Mesenchymal stem cell (in vitro differentiated cells and primary cell): ENCODE measurements around the gene AHDC1.

Experiments
- DNase-seq: peaks from one replicate; pipeline ENCODE4 v3.0.0-alpha.2; 2013
- H2AFZ ChIP-seq: one replicate; pipeline ENCODE4 v1.6.1; 2013; ENCODE audit warnings: low read depth, mild to moderate bottlenecking, control low read depth, inconsistent platforms, low read length, moderate library complexity
- H2AK5ac ChIP-seq: 2 replicates; pipeline ENCODE4 v1.6.1; 2013; ENCODE audit warnings: low read length, moderate library complexity, mild to moderate bottlenecking, inconsistent platforms; ENCODE audit not compliant: severe bottlenecking
- H2BK120ac ChIP-seq: one replicate; pipeline ENCODE4 v1.6.1; 2013; ENCODE audit warnings: low read depth, mild to moderate bottlenecking, inconsistent platforms, low read length, moderate library complexity
- H2BK12ac ChIP-seq, 2 experiments: one replicate each; pipeline ENCODE4 v1.6.1; 2013; ENCODE audit warnings: inconsistent platforms in 2 of 2, low read length in 2 of 2, mild to moderate bottlenecking in 2 of 2, moderate library complexity in 2 of 2, control low read depth in 1 of 2
- H2BK15ac ChIP-seq: one replicate; pipeline ENCODE4 v1.6.1; 2013; ENCODE audit warnings: mild to moderate bottlenecking, low read depth, inconsistent platforms; ENCODE audit not compliant: poor library complexity, severe bottlenecking
- H2BK5ac ChIP-seq: 2 replicates; pipeline ENCODE4 v1.6.1; 2013; ENCODE audit warnings: low read depth, mild to moderate bottlenecking, low read length, control low read depth, inconsistent platforms; ENCODE audit not compliant: poor library complexity, severe bottlenecking
- H3K14ac ChIP-seq, 2 experiments: one replicate each; pipeline ENCODE4 v1.6.1; 2013; ENCODE audit warnings: inconsistent platforms in 2 of 2, low read length in 2 of 2, control low read depth in 1 of 2, mild to moderate bottlenecking in 1 of 2, moderate library complexity in 1 of 2
- H3K18ac ChIP-seq, 2 experiments: one replicate each; pipeline ENCODE4 v1.6.1; 2013; ENCODE audit warnings: inconsistent platforms in 2 of 2, low read length in 2 of 2, control low read depth in 1 of 2, low read depth in 1 of 2, mild to moderate bottlenecking in 1 of 2
- H3K23ac ChIP-seq, 2 experiments: one replicate each; pipeline ENCODE4 v1.6.1; 2013; ENCODE audit warnings: inconsistent platforms in 2 of 2, low read length in 2 of 2, mild to moderate bottlenecking in 2 of 2, moderate library complexity in 2 of 2, control low read depth in 1 of 2
- H3K27ac ChIP-seq: 2 replicates; pipeline ENCODE4 v1.5.1; 2013; ENCODE audit warnings: mild to moderate bottlenecking, moderate library complexity, low read length, control low read depth, inconsistent platforms; ENCODE audit not compliant: poor library complexity, severe bottlenecking
- H3K27me3 ChIP-seq, 2 experiments: 2 replicates each; pipeline versions ENCODE4 v1.6.1 to v1.7.0; 2013; ENCODE audit warnings: low read length in 2 of 2, mild to moderate bottlenecking in 2 of 2, moderate library complexity in 2 of 2, control low read depth in 1 of 2, inconsistent platforms in 1 of 2; ENCODE audit not compliant: control insufficient read depth in 1 of 2, insufficient read depth in 1 of 2
- H3K36me3 ChIP-seq, 2 experiments: 2 replicates each; pipeline versions ENCODE4 v1.6.1 to v1.7.0; 2013; ENCODE audit warnings: low read length in 2 of 2, control low read depth in 1 of 2, inconsistent platforms in 1 of 2, low read depth in 1 of 2, mild to moderate bottlenecking in 1 of 2; ENCODE audit not compliant: insufficient read depth in 2 of 2, control insufficient read depth in 1 of 2
- H3K4ac ChIP-seq, 2 experiments: one replicate each; pipeline ENCODE4 v1.6.1; 2013; ENCODE audit warnings: inconsistent platforms in 2 of 2, low read length in 2 of 2, mild to moderate bottlenecking in 2 of 2, moderate library complexity in 2 of 2, control low read depth in 1 of 2, low read depth in 1 of 2
- H3K4me1 ChIP-seq: 2 replicates; pipeline ENCODE4 v1.6.1; 2013; ENCODE audit warnings: low read depth, low read length, control low read depth; ENCODE audit not compliant: control insufficient read depth, insufficient read depth
- H3K4me2 ChIP-seq: 2 replicates; pipeline ENCODE4 v1.6.1; 2013; ENCODE audit warnings: low read length, mild to moderate bottlenecking, inconsistent platforms; ENCODE audit not compliant: poor library complexity, severe bottlenecking
- H3K4me3 ChIP-seq, 2 experiments: 2 replicates each; pipeline versions ENCODE4 v1.5.1 to v1.7.0; 2013; ENCODE audit warnings: low read length in 2 of 2, mild to moderate bottlenecking in 2 of 2, control low read depth in 1 of 2, low read depth in 1 of 2; ENCODE audit not compliant: insufficient read depth in 1 of 2
- H3K79me1 ChIP-seq: replicated peaks from 2 replicates; pipeline ENCODE4 v1.6.1; 2013; ENCODE audit warnings: mild to moderate bottlenecking, control low read depth, low read length, inconsistent platforms; ENCODE audit not compliant: poor library complexity, severe bottlenecking
- H3K9ac ChIP-seq: 2 replicates; pipeline ENCODE4 v1.7.0; 2013; ENCODE audit warnings: mild to moderate bottlenecking, low read length, moderate library complexity
- H3K9me3 ChIP-seq: 2 replicates; pipeline ENCODE4 v1.7.0; 2013; ENCODE audit warnings: mild to moderate bottlenecking, low read length; ENCODE audit not compliant: control insufficient read depth
- H4K8ac ChIP-seq: one replicate; pipeline ENCODE4 v1.6.1; 2013; ENCODE audit warnings: inconsistent platforms, mild to moderate bottlenecking, low read length, moderate library complexity
- H4K91ac ChIP-seq: one replicate; pipeline ENCODE4 v1.6.1; 2013; ENCODE audit warnings: mild to moderate bottlenecking, low read length, inconsistent platforms
- WGBS: methylation state at CpG from one replicate; pipeline ENCODE4 v1.1.7; 2013; ENCODE audit warnings: mixed read lengths; 5-methylcytosine and 5-hydroxymethylcytosine counted together

Gene AHDC1

GRCh38 chr1:27513958-27514357, 90.0 kb downstream of the AHDC1 start:
- no peak overlapping the region for H4K8ac ChIP-seq

GRCh38 chr1:27513528-27513927, 90.4 kb downstream of the AHDC1 start:
- DNase-seq: no peak
- Histone ChIP-seq H3K9ac (no peak overlapping the region), H2BK12ac (no peak overlapping the region), H3K79me1 (no peaks in the 10 kb centered on the region), H3K4me3 (no peak overlapping the region), H3K27me3 (no peaks in the 10 kb centered on the region), H3K4me2 (no peak overlapping the region), H2BK120ac (no peak overlapping the region), H4K91ac (no peak overlapping the region), H3K18ac (no peak overlapping the region), H3K9me3 (no peaks in the 10 kb centered on the region), H3K27ac (no peak overlapping the region), H2BK15ac (no peak overlapping the region), H3K14ac (no peak overlapping the region), H2AK5ac (no peak overlapping the region), H2BK5ac (no peak overlapping the region), H2AFZ (no peak overlapping the region), H3K36me3 (no peaks in the 10 kb centered on the region), H3K23ac (no peak overlapping the region), H3K4ac (no peak overlapping the region), H3K4me1 (peaks cover 5% of the 10 kb centered on the region), H4K8ac (no peak overlapping the region)
- 89% methylated on average over 5 of the region's 5 CpGs for WGBS

More at GRCh38 chr1:27513958-27514357, 90.0 kb downstream of the AHDC1 start:
- Histone ChIP-seq H3K18ac (no peak overlapping the region), H2BK12ac (no peak overlapping the region), H3K4me2 (no peak overlapping the region), H3K27me3 (no peaks in the 10 kb centered on the region), H3K36me3 (no peaks in the 10 kb centered on the region), H3K4me1 (peaks cover 5% of the 10 kb centered on the region), H3K14ac (no peak overlapping the region), H3K9me3 (no peaks in the 10 kb centered on the region), H3K79me1 (no peaks in the 10 kb centered on the region), H3K4me3 (no peak overlapping the region), H3K9ac (no peak overlapping the region), H2BK5ac (no peak overlapping the region), H4K91ac (peak overlapping the region; percentile 2), H3K27ac (no peak overlapping the region), H2AFZ (no peak overlapping the region), H2AK5ac (no peak overlapping the region), H2BK15ac (no peak overlapping the region), H3K4ac (no peak overlapping the region), H2BK120ac (no peak overlapping the region), H3K23ac (no peak overlapping the region)
- 81% methylated on average over 7 of the region's 7 CpGs for WGBS
- no peak for DNase-seq

- H2BK120ac ChIP-seq: no peak overlapping the region
- no peaks in the 10 kb centered on the region for H3K79me1 ChIP-seq
- 90% methylated on average over 7 of the region's 9 CpGs for WGBS
- no peak overlapping the region for H3K4me3 ChIP-seq
- H3K27me3 ChIP-seq: no peaks in the 10 kb centered on the region
- H2BK12ac ChIP-seq: peak overlapping the region in 1 of 2 experiments; percentile 24
- H3K9ac ChIP-seq: no peak overlapping the region
- peak overlapping the region in 1 of 2 experiments; percentile 11 for H3K18ac ChIP-seq
- H3K9me3 ChIP-seq: no peaks in the 10 kb centered on the region
- no peak overlapping the region for H2BK5ac ChIP-seq
- H3K36me3 ChIP-seq: no peaks in the 10 kb centered on the region
- H3K27ac ChIP-seq: no peak overlapping the region
- H3K14ac ChIP-seq: no peak overlapping the region
- peaks cover 11% of the 10 kb centered on the region for H3K4me1 ChIP-seq
- H4K91ac ChIP-seq: peak overlapping the region; percentile 68
- no peak for DNase-seq
- peak overlapping the region in 1 of 2 experiments; percentile 70 for H3K4ac ChIP-seq
- no peak overlapping the region for H2AK5ac ChIP-seq
- H2BK15ac ChIP-seq: no peak overlapping the region
- no peak overlapping the region for H2AFZ ChIP-seq
- no peak overlapping the region for H3K23ac ChIP-seq
- no peak overlapping the region for H4K8ac ChIP-seq
- H3K4me2 ChIP-seq: no peak overlapping the region
These were observed 94.5 kb downstream of the AHDC1 start for GRCh38 chr1:27509127-27510080.

GRCh38 chr1:27507960-27508665, 95.8 kb downstream of the AHDC1 start:
- Histone ChIP-seq H3K27ac (no peak overlapping the region), H3K18ac (peak overlapping the region in 1 of 2 experiments; percentile 63), H3K9me3 (no peaks in the 10 kb centered on the region), H2AK5ac (no peak overlapping the region), H3K4me2 (no peak overlapping the region), H3K79me1 (no peaks in the 10 kb centered on the region), H2BK15ac (no peak overlapping the region), H2AFZ (no peak overlapping the region), H3K23ac (no peak overlapping the region), H2BK120ac (no peak overlapping the region), H3K27me3 (no peaks in the 10 kb centered on the region), H3K4me3 (no peak overlapping the region), H3K9ac (no peak overlapping the region), H3K4me1 (peaks cover 16% of the 10 kb centered on the region), H2BK5ac (no peak overlapping the region), H3K36me3 (no peaks in the 10 kb centered on the region), H3K4ac (no peak overlapping the region), H2BK12ac (peak overlapping the region in 1 of 2 experiments; percentile 6), H4K8ac (no peak overlapping the region), H3K14ac (no peak overlapping the region), H4K91ac (no peak overlapping the region)
- DNase-seq: no peak
- 96% methylated on average over 6 of the region's 6 CpGs for WGBS
